OCI-LY1 (cell line): ENCODE results near the gene ILF3.

ENCODE experiments used
- H2AFZ ChIP-seq: fragments of 200-600 bp; sonication (generic), shearing (Covaris generic); 2 replicates; pipeline ENCODE4 v1.6.0; 2014; ENCODE audit warnings: antibody characterized with exemption, mild to moderate bottlenecking, low read length
- H3F3A ChIP-seq: fragments of 200-600 bp; sonication (generic), shearing (Covaris generic); 2 replicates; pipeline ENCODE4 v1.6.0; 2014; ENCODE audit warnings: mild to moderate bottlenecking, antibody characterized with exemption, low read length, moderate library complexity; ENCODE audit not compliant: insufficient read depth
- H3K27ac ChIP-seq: fragments of 200-600 bp; sonication (generic); 2 replicates; pipeline ENCODE4 v1.5.1; 2014; ENCODE audit warnings: low read length, mixed run types, mild to moderate bottlenecking, low read depth; ENCODE audit not compliant: poor library complexity, severe bottlenecking
- H3K27me3 ChIP-seq: fragments of 200-600 bp; sonication (generic); 2 replicates; pipeline ENCODE4 v1.6.0; 2014; ENCODE audit warnings: antibody characterized with exemption, mild to moderate bottlenecking, low read length, moderate library complexity; ENCODE audit not compliant: insufficient read depth
- H3K36me3 ChIP-seq: fragments of 200-600 bp; sonication (generic); 2 replicates; pipeline ENCODE4 v1.6.1; 2014; ENCODE audit warnings: mild to moderate bottlenecking, antibody characterized with exemption, low read length, moderate library complexity, mixed read lengths; ENCODE audit not compliant: insufficient read depth
- H3K4me1 ChIP-seq: fragments of 200-600 bp; sonication (generic); 2 replicates; pipeline ENCODE4 v1.5.1; 2014; ENCODE audit warnings: mild to moderate bottlenecking, low read length, moderate library complexity; ENCODE audit not compliant: insufficient read depth, severe bottlenecking
- H3K4me2 ChIP-seq: fragments of 200-600 bp; sonication (generic), shearing (Covaris generic); 2 replicates; pipeline ENCODE4 v1.6.1; 2014; ENCODE audit warnings: low read length
- H3K4me3 ChIP-seq: fragments of 200-600 bp; sonication (generic); 2 replicates; pipeline ENCODE4 v1.5.1; 2014; ENCODE audit warnings: low read length, low read depth, mild to moderate bottlenecking, mixed read lengths; ENCODE audit not compliant: poor library complexity, severe bottlenecking
- H3K79me2 ChIP-seq: fragments of 200-600 bp; shearing (Covaris generic); 2 replicates; pipeline ENCODE4 v1.6.1; 2016; ENCODE audit warnings: mixed run types, low read length, mixed read lengths; ENCODE audit not compliant: insufficient read depth
- H3K9ac ChIP-seq: fragments of 200-600 bp; sonication (generic), shearing (Covaris generic); 2 replicates; pipeline ENCODE4 v1.6.1; 2014; ENCODE audit warnings: mild to moderate bottlenecking, low read length, mixed read lengths
- H3K9me2 ChIP-seq: fragments of 200-600 bp; sonication (generic), shearing (Covaris generic); 2 replicates; pipeline ENCODE4 v1.6.1; 2014; ENCODE audit warnings: low read depth, mild to moderate bottlenecking, low read length, mixed read lengths
- H3K9me3 ChIP-seq: fragments of 200-600 bp; shearing (Covaris generic); 2 replicates; pipeline ENCODE4 v1.6.1; 2014; ENCODE audit warnings: low read length, mixed read lengths
- H4K20me1 ChIP-seq: fragments of 200-600 bp; sonication (generic), shearing (Covaris generic); 2 replicates; pipeline ENCODE4 v1.6.0; 2016; ENCODE audit warnings: mild to moderate bottlenecking, low read length; ENCODE audit not compliant: insufficient read depth
- CTCF ChIP-seq: fragments of 200-600 bp; sonication (generic), shearing (Covaris generic); IDR thresholded peaks from 2 replicates; pipeline ENCODE4 v1.5.1; 2017; ENCODE audit warnings: mild to moderate bottlenecking, antibody characterized with exemption, low read length, moderate library complexity, mixed read lengths
- EZH2 ChIP-seq: fragments of 200-600 bp; sonication (generic), shearing (Covaris generic); IDR thresholded peaks from 2 replicates; pipeline ENCODE4 v1.8.0; 2017; ENCODE audit warnings: borderline replicate concordance, mixed run types, mild to moderate bottlenecking, antibody characterized with exemption, low read length, moderate library complexity, mixed read lengths

The ILF3 gene

GRCh38 chr19:10690341-10690781 lies 36.2 kb downstream of the ILF3 start:
- H3K4me1 ChIP-seq: peaks cover 2% of the 10 kb centered on the region
- H3K9me2 ChIP-seq: no peaks in the 10 kb centered on the region
- 0 out of 2 replicates have a peak, but pooled peaks cover 5% of the 10 kb centered on the region for H3F3A ChIP-seq
- H3K9ac ChIP-seq: no peak overlapping the region
- H3K27me3 ChIP-seq: no peaks in the 10 kb centered on the region
- H3K27ac ChIP-seq: no peak overlapping the region
- no peaks in the 10 kb centered on the region for H3K9me3 ChIP-seq
- H4K20me1 ChIP-seq: no peaks in the 10 kb centered on the region
- H3K4me3 ChIP-seq: no peak overlapping the region
- no peak overlapping the region for H3K4me2 ChIP-seq
- TF ChIP-seq EZH2 (no peak), CTCF (no peak)
- H3K36me3 ChIP-seq: peaks cover 74% of the 10 kb centered on the region
- H3K79me2 ChIP-seq: no peaks in the 10 kb centered on the region
- no peak overlapping the region for H2AFZ ChIP-seq

- Histone ChIP-seq H3K4me1 (peaks cover 4% of the 10 kb centered on the region), H3K9me3 (no peaks in the 10 kb centered on the region), H3K4me2 (no peak overlapping the region), H3K36me3 (peaks cover 65% of the 10 kb centered on the region), H3F3A (0 out of 2 replicates have a peak, but pooled peaks cover 5% of the 10 kb centered on the region), H3K79me2 (no peaks in the 10 kb centered on the region), H3K27ac (no peak overlapping the region), H3K4me3 (no peak overlapping the region), H2AFZ (no peak overlapping the region), H3K27me3 (no peaks in the 10 kb centered on the region), H3K9ac (no peak overlapping the region), H3K9me2 (no peaks in the 10 kb centered on the region), H4K20me1 (no peaks in the 10 kb centered on the region)
- no peak for TF ChIP-seq EZH2
- no peak for TF ChIP-seq CTCF
These were observed 37.2 kb downstream of the ILF3 start for GRCh38 chr19:10691178-10691881.

- Histone ChIP-seq H3K9me2 (no peaks in the 10 kb centered on the region), H3K79me2 (no peaks in the 10 kb centered on the region), H3K36me3 (peaks cover 60% of the 10 kb centered on the region), H4K20me1 (no peaks in the 10 kb centered on the region), H3K9me3 (no peaks in the 10 kb centered on the region), H2AFZ (no peak overlapping the region), H3K4me3 (no peak overlapping the region), H3K4me1 (peaks cover 4% of the 10 kb centered on the region), H3K27ac (no peak overlapping the region), H3F3A (0 out of 2 replicates have a peak, but pooled peaks cover 5% of the 10 kb centered on the region), H3K4me2 (no peak overlapping the region), H3K27me3 (no peaks in the 10 kb centered on the region), H3K9ac (no peak overlapping the region)
- TF ChIP-seq CTCF (no peak), EZH2 (no peak)
These were observed 37.7 kb downstream of the ILF3 start for GRCh38 chr19:10691883-10692282.
